GM12873 (cell line): ENCODE measurements around the gene PROSER3.

Experiments used
- CTCF ChIP-seq: IDR thresholded peaks from 2 replicates; pipeline ENCODE4 v1.5.1; 2012; ENCODE audit warnings: low read depth, mild to moderate bottlenecking, moderate library complexity, low read length, control low read depth; ENCODE audit not compliant: insufficient read depth; ENCODE audit errors: missing control alignments

The PROSER3 gene

GRCh38 chr19:35736913-35737886 lies 20.8 kb upstream of the PROSER3 start:
- peak; percentile 42 for TF ChIP-seq CTCF

GRCh38 chr19:35738021-35738886 lies 19.7 kb upstream of the PROSER3 start:
- no peak for TF ChIP-seq CTCF

GRCh38 chr19:35738887-35739229 lies 19.1 kb upstream of the PROSER3 start:
- TF ChIP-seq CTCF = no peak

GRCh38 chr19:35739275-35740107 lies 18.5 kb upstream of the PROSER3 start:
- TF ChIP-seq CTCF = no peak

GRCh38 chr19:35740108-35740422 lies 17.9 kb upstream of the PROSER3 start:
- no peak for TF ChIP-seq CTCF

- no peak for TF ChIP-seq CTCF
Measured at GRCh38 chr19:35740423-35741202, 17.4 kb upstream of the PROSER3 start.
